Adipose tissue (tissue), 3 donors: ENCODE results near the gene SIPA1L3. TPM values are rescaled to one million over a fixed set of nuclear protein-coding genes. Genes with fewer than 3 reads are reported as not detected.

Experiments used
- H3K27ac ChIP-seq: one replicate; pipeline ENCODE4 v1.5.1; 2013; ENCODE audit warnings: low read depth, low read length
- WGBS, 3 donors: extraction: QIAGEN DNeasy Blood & Tissue Kit; methylation state at CpG; one replicate each; pipeline ENCODE4 v1.1.7; 2013; 5-methylcytosine and 5-hydroxymethylcytosine counted together
- polyA plus RNA-seq, 3 donors: library from polyadenylated mRNA; stranded (reverse); fragments of 200-250 nt; gene quantifications; one replicate each; pipeline ENCODE4 v1.2.3, GENCODE V29; 2013
- donor health status: healthy with polysubstance abuse.
- donor health status: Bipolar disorder and iron deficiency.
- donor health status: healthy.

The SIPA1L3 gene
- polyA plus RNA-seq, 3 donors = 2.5 to 7.1 (median 3.3) TPM

GRCh38 chr19:38197937-38198704 is 291.1 kb downstream of the SIPA1L3 start:
- H3K27ac ChIP-seq = no peak overlapping the region
- 90 to 94% (median 93%) methylated on average over 25 of the region's 25 CpGs for WGBS, 3 donors

GRCh38 chr19:38199340-38199739 is 292.3 kb downstream of the SIPA1L3 start:
- WGBS, 3 donors = 93 to 95% (median 94%) methylated on average over 11 of the region's 11 CpGs
- H3K27ac ChIP-seq = no peak overlapping the region

GRCh38 chr19:38201731-38202130 is 294.7 kb downstream of the SIPA1L3 start:
- WGBS, 3 donors = 90 to 95% (median 93%) methylated on average over 15 of the region's 15 CpGs
- H3K27ac ChIP-seq = no peak overlapping the region

- H3K27ac ChIP-seq = no peak overlapping the region
- WGBS, 3 donors = 90 to 96% (median 94%) methylated on average over 14 of the region's 14 CpGs
Observed at GRCh38 chr19:38202504-38202903, 295.5 kb downstream of the SIPA1L3 start.

GRCh38 chr19:38203197-38203596 is 296.2 kb downstream of the SIPA1L3 start:
- 92 to 96% (median 93%) methylated on average over 13 of the region's 13 CpGs for WGBS, 3 donors
- H3K27ac ChIP-seq = no peak overlapping the region

- WGBS, 3 donors = 90 to 92% (median 92%) methylated on average over 8 of the region's 8 CpGs
- H3K27ac ChIP-seq = no peak overlapping the region
Observed at GRCh38 chr19:38204096-38204495, 297.1 kb downstream of the SIPA1L3 start.

GRCh38 chr19:38204728-38205127 is 297.7 kb downstream of the SIPA1L3 start:
- H3K27ac ChIP-seq = no peak overlapping the region
- WGBS, 3 donors = 91 to 96% (median 96%) methylated on average over 8 of the region's 8 CpGs

- H3K27ac ChIP-seq = no peak overlapping the region
- 87 to 91% (median 90%) methylated on average over 32 to 36 of the region's 36 CpGs for WGBS, 3 donors
Observed at GRCh38 chr19:38206006-38206745, 299.2 kb downstream of the SIPA1L3 start.

GRCh38 chr19:38206928-38207327 is 299.9 kb downstream of the SIPA1L3 start:
- 89 to 94% (median 91%) methylated on average over 15 to 16 of the region's 16 CpGs for WGBS, 3 donors
- H3K27ac ChIP-seq = no peak overlapping the region

GRCh38 chr19:38207543-38207942 is 300.5 kb downstream of the SIPA1L3 start:
- 69 to 77% (median 69%) methylated on average over 11 to 12 of the region's 12 CpGs for WGBS, 3 donors
- no peak overlapping the region for H3K27ac ChIP-seq

GRCh38 chr19:38208571-38208970 is 301.6 kb downstream of the SIPA1L3 start:
- no peak overlapping the region for H3K27ac ChIP-seq
- WGBS, 3 donors = 89 to 91% (median 91%) methylated on average over 3 of the region's 3 CpGs

GRCh38 chr19:38209152-38209551 is 302.1 kb downstream of the SIPA1L3 start:
- H3K27ac ChIP-seq = no peak overlapping the region
- 24 to 39% (median 30%) methylated on average over 5 of the region's 5 CpGs for WGBS, 3 donors

GRCh38 chr19:38209671-38210457 is 302.9 kb downstream of the SIPA1L3 start:
- H3K27ac ChIP-seq = no peak overlapping the region
- 3 to 13% (median 4%) methylated on average over 29 to 30 of the region's 30 CpGs for WGBS, 3 donors

GRCh38 chr19:38210458-38210987 is 303.5 kb downstream of the SIPA1L3 start:
- 2 to 3% (median 2%) methylated on average over 23 to 24 of the region's 24 CpGs for WGBS, 3 donors
- H3K27ac ChIP-seq = no peak overlapping the region

- H3K27ac ChIP-seq = no peak overlapping the region
Observed at GRCh38 chr19:38211151-38211591, 304.2 kb downstream of the SIPA1L3 start.

GRCh38 chr19:38211766-38212165 is 304.8 kb downstream of the SIPA1L3 start:
- WGBS, 3 donors = 14 to 41% (median 37%) methylated on average over 13 to 15 of the region's 15 CpGs
- no peak overlapping the region for H3K27ac ChIP-seq

More at GRCh38 chr19:38211151-38211591, 304.2 kb downstream of the SIPA1L3 start:
- WGBS, 3 donors = 4% methylated on average over 20 to 27 of the region's 27 CpGs

- 81 to 89% (median 86%) methylated on average over 22 to 23 of the region's 23 CpGs for WGBS, 3 donors
- no peak overlapping the region for H3K27ac ChIP-seq
Observed at GRCh38 chr19:38213469-38213868, 306.5 kb downstream of the SIPA1L3 start.

- WGBS, 3 donors = 52 to 61% (median 54%) methylated on average over 24 of the region's 24 CpGs
- H3K27ac ChIP-seq = no peak overlapping the region
Observed at GRCh38 chr19:38213911-38214625, 307.1 kb downstream of the SIPA1L3 start.
